Fibroblast of mammary gland (primary cell): ENCODE data around the gene TRIM41.
"Not testable (repeated sequence)": the region's sequence is repeated elsewhere in the genome, so short reads cannot be mapped to it uniquely, and the experiment has no call there.

ENCODE experiments used
- DNase-seq: peaks from one replicate; pipeline ENCODE4 v3.0.0-alpha.2; 2010; ENCODE audit warnings: low read depth
- H3K4me3 ChIP-seq: 2 replicates; pipeline ENCODE4 v1.5.1; 2011; ENCODE audit warnings: low read depth, mild to moderate bottlenecking, low read length, moderate library complexity; ENCODE audit not compliant: control insufficient read depth
- TF ChIP-seq, protein P1 (sequence below): conservative IDR thresholded peaks from 2 replicates; pipeline ENCODE4 v1.5.1; 2011; ENCODE audit warnings: low read depth, low read length, inconsistent platforms; ENCODE audit not compliant: control insufficient read depth, insufficient read depth

The TRIM41 gene

DNA sequence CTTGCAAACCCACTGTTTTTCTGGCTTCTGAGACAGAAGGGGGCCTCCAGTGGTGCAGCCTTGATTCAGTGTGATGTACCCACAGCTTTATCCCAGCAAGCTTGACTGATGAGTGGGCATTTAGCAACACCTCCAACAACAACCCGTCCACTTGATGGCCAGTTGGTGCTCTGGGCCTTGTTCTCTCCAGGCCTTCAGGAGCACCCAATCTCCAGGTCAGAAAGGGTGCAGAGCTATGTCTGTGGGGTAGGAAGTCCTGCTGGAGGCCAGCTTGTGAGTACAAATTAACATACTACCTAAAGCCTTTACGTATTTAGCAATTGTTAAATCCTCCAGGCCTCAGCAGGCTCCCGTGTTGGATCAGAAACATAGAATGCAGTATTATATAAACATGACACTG lies 48.0 kb downstream of the TRIM41 start:
- H3K4me3 ChIP-seq: no peak overlapping the region
- TF ChIP-seq, protein P1, sequence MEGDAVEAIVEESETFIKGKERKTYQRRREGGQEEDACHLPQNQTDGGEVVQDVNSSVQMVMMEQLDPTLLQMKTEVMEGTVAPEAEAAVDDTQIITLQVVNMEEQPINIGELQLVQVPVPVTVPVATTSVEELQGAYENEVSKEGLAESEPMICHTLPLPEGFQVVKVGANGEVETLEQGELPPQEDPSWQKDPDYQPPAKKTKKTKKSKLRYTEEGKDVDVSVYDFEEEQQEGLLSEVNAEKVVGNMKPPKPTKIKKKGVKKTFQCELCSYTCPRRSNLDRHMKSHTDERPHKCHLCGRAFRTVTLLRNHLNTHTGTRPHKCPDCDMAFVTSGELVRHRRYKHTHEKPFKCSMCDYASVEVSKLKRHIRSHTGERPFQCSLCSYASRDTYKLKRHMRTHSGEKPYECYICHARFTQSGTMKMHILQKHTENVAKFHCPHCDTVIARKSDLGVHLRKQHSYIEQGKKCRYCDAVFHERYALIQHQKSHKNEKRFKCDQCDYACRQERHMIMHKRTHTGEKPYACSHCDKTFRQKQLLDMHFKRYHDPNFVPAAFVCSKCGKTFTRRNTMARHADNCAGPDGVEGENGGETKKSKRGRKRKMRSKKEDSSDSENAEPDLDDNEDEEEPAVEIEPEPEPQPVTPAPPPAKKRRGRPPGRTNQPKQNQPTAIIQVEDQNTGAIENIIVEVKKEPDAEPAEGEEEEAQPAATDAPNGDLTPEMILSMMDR: no peak
- DNase-seq: no peak

DNA sequence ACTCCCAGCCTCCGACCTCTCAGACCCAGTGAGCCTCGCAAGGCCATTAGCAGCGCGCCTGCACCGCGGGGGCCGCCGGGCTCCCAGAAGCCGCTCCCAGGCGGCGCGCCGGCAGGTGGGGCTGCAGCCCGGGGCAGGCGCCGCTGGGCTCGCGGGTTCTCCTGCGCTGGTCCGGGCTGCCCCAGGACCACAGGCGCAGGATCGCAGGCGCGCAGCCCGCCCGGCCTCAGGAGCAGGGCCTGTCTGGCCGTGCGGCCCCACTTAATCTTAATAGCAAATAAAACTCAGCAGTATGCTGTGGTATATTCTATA lies 50.3 kb downstream of the TRIM41 start:
- not testable (repeated sequence) for DNase-seq, H3K4me3 ChIP-seq

DNA sequence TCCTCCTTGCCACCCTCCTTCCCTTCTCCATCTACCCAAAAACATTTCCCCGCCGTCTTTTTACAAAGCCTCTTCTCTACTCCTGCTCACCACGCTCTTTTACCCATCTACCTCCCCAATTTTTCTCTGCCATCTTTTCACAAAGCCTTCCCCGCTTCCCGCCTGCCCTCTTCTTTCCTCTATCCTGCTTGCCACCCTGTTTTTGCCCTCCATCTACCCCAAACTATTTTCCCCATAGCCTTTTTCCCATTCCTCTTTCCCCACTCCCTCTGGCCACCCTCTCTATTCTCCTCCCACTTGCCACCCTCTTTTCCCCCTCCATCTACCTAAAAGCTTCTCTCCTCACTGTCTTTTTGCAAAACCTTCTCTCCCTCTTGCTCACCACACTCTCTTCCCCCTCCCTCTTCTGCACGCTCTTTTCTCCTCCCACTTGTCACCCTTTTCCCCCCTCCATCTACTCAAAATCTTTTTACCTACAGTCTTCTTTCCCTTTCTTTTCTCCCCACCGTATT lies 57.2 kb downstream of the TRIM41 start:
- no peak overlapping the region for H3K4me3 ChIP-seq
- DNase-seq: no peak
- TF ChIP-seq, protein P1: no peak

DNA sequence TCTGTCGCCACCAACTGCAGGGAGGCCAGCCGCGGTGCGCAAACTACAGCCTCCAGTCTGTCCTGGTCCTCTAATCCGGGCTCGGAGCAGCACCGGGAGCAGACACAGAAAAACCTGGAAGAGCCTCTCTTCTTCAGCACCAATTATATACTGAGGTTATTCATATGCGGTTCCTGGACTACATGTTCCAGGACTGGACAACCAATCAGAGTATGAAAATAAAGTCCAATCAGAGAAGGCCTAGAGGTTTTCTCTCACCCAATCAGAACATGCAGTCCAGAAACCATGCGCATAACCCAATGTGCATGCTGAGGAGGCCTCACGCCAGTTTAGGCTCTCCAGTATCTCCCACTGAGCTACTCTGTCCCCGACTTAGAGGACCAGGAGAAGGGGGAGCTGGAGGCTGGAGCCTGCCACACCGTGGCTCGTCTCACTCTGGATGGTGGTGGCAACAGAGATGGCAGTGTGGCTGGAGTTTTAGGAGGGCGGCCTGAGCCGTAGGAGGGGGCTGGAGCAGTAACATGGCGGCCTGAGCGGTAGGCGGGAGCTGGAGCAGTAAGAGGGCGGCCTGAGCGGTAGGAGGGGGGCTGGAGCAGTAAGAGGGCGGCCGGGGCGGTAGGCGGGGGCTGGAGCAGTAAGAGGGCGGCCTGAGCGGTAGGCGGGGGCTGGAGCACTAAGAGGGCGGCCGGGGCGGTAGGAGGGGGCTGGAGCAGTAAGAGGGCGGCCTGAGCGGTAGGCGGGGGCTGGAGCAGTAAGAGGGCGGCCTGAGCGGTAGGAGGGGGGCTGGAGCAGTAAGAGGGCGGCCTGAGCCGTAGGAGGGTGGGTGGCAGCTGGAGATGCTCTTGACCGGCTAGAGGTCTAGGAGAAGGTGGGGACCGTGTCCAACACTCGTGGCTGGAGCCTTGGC lies 58.2 kb downstream of the TRIM41 start:
- no peak overlapping the region for H3K4me3 ChIP-seq
- no peak for DNase-seq
- TF ChIP-seq, protein P1: no peak

DNA sequence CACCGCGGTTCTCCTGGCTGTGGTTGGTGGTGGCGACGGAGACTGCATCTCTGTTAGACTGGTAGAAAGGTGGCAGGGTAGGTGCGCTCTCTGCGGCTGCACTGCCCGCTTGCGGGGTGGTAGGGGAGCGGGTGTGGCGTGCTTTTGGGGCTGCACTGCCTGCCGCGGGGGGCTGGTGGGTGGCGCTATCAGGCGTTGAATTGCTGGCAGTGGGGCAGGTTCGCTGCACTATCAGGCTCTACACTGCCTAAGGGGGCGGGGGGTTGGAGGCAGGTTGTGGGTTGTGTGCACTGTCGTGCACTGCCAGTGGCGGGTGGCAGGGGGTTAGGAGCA lies 58.9 kb downstream of the TRIM41 start:
- DNase-seq: no peak
- TF ChIP-seq, protein P1: no peak
- H3K4me3 ChIP-seq: no peak overlapping the region

DNA sequence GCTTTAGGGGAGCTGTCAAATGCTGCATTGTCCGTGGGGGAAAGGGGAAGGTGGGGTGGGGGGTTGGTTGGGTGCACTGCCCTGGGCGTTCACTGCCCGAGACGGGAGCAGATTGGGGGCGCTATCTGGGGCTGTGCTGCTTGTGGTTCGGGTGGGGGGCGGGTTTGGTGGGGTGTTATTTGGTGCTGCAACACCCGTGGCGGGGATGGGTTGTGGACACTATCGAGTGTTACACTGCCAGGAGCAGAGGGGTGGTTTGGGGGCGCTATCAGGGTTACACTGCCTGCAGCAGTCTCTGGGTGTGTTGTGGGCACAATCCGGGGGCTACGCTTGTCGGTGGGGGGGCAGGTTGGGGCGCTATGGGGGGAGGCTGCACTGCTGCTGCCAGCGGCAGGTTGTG lies 59.3 kb downstream of the TRIM41 start:
- DNase-seq, H3K4me3 ChIP-seq: not testable (repeated sequence)

DNA sequence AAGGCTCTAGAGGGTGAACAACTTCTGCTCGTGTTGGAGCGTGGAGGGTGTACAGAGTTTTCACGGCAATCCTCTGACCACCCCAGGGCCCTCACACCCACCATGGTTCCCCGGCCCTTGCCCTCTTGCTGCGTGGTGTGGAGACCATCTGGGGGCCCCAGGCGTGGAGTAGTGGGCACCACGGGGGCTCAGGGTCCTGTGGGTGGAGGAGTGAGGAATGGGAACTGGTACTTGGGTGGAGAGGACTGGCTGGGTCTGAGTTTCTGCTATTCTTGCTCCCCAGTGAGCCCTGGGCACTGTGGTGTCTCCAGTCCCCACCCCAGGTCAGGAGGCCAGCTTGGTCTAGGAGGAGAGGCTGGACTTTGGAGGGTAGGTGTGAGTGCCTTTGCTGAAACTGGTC lies 59.8 kb downstream of the TRIM41 start:
- no peak for DNase-seq
- H3K4me3 ChIP-seq: no peak overlapping the region
- TF ChIP-seq, protein P1: no peak

DNA sequence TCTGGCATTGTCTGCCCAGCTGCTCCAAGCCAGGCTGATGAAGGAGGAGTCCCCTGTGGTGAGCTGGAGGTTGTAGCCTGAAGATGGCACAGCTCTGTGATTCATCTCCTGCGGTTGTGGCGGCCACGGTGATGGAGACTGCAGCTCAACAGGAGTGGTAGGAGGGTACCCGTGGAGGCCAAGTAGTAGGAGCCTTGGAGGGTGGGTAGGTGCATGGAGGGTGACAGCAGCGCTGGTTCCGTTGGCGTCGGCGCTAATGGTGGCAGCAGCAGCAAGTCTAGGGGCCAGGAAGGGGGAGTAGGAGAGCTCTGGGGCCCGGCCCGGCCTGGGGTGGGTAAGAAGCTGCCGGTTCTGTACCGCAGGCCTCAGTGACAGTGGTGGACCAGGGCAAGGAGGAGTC lies 60.3 kb downstream of the TRIM41 start:
- TF ChIP-seq, protein P1: no peak
- H3K4me3 ChIP-seq: no peak overlapping the region
- DNase-seq: no peak

DNA sequence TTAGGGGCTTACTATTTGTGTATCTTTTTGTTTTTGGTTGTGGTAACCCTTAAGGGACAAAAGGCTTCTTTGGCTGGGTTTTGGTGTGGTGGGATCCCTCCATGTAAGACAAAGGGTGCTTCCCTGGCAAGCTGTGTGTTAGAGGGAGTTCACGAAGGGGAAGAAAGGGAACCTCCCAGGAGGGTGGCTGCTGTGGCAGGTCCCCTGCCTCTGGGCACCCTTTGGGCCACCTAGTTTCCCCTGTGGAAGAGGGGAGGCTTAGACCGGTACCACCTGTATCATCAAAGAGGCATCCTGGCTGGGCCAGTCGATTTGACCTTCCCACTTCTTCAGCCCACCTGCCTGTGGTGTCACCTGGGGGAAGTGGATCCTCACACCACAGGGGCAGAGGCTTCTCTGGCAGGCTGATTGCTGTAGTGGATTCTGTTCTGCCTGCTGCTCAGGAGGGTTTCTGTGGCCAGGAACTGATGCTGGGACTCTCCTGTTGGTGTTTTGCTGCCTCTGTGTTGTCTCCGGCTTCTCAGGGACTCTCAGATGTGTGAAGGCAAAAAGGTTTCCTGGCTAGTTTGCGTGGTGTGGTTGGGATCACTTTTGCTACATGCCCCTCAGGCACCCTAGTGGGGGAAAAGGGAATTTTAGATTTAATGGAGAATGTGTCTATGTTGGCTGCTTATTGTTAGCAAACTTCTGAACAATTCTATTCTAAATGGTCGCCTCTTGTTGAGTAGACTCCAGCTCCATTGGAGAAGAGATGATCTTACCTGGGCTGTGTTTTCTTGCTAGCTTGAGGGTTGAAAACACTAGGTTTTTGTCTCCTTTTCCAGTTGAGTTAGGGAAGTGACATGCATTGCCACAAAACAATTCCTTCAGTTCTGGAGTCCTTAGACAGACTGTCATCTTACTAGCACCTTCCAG lies 61.0 kb downstream of the TRIM41 start:
- DNase-seq, H3K4me3 ChIP-seq: not testable (repeated sequence)
